NAMALWA (cell line): Measurements from ENCODE around the gene UBTF.

Experiments
- DNase-seq: peaks from one replicate; pipeline ENCODE4 v3.0.0-alpha.2; 2015; ENCODE audit warnings: low spot score

Gene UBTF

GRCh38 chr17:44170499-44171201 lies 48.8 kb downstream of the UBTF start, which contains the start of gene ASB16:
TSS of gene ASB16 (plus strand) at chr17:44170704. CDS start at chr17:44170790, 86 bp downstream.
- DNase-seq, result no peak

GRCh38 chr17:44170135-44170498 lies 49.4 kb downstream of the UBTF start:
- no peak for DNase-seq

- no peak for DNase-seq
Measured at GRCh38 chr17:44167181-44167861, 52.2 kb downstream of the UBTF start.

- DNase-seq, result no peak
Measured at GRCh38 chr17:44164476-44164875, 55.0 kb downstream of the UBTF start.

- no peak for DNase-seq
Measured at GRCh38 chr17:44159519-44160210, 59.8 kb downstream of the UBTF start.

GRCh38 chr17:44155488-44155887 lies 64.0 kb downstream of the UBTF start:
- DNase-seq, result no peak
